Omental fat pad (tissue), 4 donors: ENCODE data around the gene SELENOV. TPM values are rescaled to one million over a fixed set of nuclear protein-coding genes. Genes with fewer than 3 reads are reported as not detected.
A peak's percentile ranks its signal among the peaks of the same experiment; 100 is the strongest.

Source experiments
- ATAC-seq: fragments of 150-250 bp; one replicate; pipeline ENCODE4 v1.9.1; 2016; ENCODE audit warnings: mild to moderate bottlenecking, moderate library complexity; ENCODE audit not compliant: low FRiP score
- DNase-seq: peaks from one replicate; pipeline ENCODE4 v3.0.0-alpha.2; 2019; ENCODE audit warnings: low spot score
- total RNA-seq, 4 donors: library from RNA; depleted of rRNA; stranded (reverse); fragments of >200 nt; gene quantifications; one replicate each; pipeline ENCODE4 v1.1.0, GENCODE V29; 2016
- TF ChIP-seq, protein P1 (sequence below), 3 donors: fragments of 450-650 bp; IDR thresholded peaks; one replicate each; pipeline ENCODE4 v1.5.1; 2016 to 2017; ENCODE audit warnings: antibody characterized with exemption in 3 of 3, mild to moderate bottlenecking in 3 of 3, moderate library complexity in 2 of 3

SELENOV gene
- total RNA-seq, 4 donors from 2014 or later: not detected

DNA sequence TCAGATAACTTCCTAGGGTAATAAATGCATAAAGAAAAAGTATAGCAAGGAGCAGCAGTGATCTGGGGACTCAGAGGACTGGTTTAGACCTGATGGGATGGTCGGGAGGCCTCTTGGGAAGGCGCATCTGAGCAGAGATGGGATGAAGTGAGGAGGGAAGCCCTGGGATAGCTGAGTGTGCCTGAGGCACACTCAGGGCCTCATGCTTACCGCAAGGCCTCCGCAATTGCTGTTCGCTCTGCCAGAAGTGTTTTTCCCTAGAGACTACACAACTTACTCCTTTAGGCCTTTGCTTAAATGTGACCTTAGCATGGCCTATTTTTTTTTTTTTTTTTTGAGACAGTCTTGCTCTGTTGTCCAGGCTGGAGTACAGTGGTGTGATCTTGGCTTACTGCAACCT lies 20.3 kb upstream of the SELENOV start:
- no peak for ATAC-seq
- DNase-seq: no peak
- TF ChIP-seq, protein P1, sequence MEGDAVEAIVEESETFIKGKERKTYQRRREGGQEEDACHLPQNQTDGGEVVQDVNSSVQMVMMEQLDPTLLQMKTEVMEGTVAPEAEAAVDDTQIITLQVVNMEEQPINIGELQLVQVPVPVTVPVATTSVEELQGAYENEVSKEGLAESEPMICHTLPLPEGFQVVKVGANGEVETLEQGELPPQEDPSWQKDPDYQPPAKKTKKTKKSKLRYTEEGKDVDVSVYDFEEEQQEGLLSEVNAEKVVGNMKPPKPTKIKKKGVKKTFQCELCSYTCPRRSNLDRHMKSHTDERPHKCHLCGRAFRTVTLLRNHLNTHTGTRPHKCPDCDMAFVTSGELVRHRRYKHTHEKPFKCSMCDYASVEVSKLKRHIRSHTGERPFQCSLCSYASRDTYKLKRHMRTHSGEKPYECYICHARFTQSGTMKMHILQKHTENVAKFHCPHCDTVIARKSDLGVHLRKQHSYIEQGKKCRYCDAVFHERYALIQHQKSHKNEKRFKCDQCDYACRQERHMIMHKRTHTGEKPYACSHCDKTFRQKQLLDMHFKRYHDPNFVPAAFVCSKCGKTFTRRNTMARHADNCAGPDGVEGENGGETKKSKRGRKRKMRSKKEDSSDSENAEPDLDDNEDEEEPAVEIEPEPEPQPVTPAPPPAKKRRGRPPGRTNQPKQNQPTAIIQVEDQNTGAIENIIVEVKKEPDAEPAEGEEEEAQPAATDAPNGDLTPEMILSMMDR (IDR thresholded peaks at IDR 0.05): no peak

DNA sequence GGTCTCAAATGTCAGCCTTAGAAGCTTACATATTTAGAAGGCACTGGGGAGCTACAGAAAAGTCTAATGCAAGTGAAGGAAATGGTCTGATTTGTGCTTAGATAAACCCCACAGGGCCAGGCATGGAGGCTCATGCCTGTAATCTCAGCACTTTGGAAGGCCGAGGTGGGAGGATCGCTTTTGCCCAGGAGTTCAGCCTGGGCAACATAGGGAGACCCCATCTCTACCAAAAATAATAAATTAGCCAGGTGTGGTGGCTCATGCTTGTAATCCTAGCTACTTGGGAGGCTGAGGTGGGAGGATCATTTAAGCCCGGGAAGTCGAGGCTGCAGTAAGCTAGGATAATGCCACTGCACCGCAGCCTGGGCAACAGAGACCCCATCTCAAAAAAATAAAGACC lies 18.9 kb upstream of the SELENOV start:
- no peak for DNase-seq
- ATAC-seq: no peak
- TF ChIP-seq, protein P1 (IDR thresholded peaks at IDR 0.05): no peak

DNA sequence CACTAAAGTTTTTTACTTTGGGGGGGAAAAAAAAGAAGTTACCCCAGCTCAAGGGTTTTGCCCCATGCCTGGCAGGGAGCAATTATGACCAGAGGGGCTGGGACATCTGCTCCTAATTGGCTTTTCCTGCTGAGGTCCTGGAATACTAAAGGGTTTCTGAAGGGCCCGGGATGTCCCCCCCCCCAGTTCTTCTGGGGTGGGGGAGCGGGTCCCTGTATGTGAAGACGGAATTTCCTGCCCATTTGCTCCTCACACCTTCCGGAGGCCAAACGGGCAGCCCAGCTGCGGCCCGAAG lies 17.3 kb upstream of the SELENOV start:
- no peak for DNase-seq
- TF ChIP-seq, protein P1 (IDR thresholded peaks at IDR 0.05): no peak
- no peak for ATAC-seq

DNA sequence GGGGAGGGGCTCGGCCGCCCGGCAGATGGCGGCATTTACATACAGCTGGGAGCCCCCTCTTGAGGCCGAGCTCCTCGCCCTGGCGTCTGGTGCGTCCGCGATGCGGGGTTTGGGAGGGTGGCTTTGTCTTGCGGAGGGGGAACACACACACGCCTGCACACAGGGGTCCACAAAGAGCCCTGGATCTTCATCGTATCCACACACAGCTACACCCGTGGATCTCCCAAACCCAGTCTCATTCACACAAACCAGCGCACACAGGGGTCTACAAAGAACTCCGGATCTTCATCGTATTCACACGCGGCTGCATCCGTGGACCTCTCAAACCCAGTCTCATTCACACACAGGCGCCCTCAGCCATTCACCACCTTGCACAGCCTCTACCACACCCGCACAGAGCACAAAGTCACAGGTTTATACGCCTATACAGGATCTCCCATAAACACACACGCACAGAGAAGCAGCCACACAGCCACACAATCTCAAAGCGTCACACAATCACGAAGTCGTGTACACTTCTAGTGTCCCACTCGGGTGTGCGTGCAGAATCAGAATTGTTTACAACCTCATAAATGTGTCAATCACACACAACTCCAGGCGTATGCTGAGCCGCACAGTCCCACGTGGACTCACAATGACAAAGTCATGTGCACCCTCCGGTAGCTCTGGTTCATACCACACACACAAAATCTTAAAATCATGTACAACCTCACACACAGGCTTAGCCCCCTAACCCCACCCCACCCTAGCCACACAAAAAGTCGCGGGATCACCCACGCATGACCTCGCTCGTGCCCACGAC lies 16.7 kb upstream of the SELENOV start:
- DNase-seq (no peak), ATAC-seq (peak; percentile 37)
- TF ChIP-seq, protein P1 (IDR thresholded peaks at IDR 0.05): no peak

DNA sequence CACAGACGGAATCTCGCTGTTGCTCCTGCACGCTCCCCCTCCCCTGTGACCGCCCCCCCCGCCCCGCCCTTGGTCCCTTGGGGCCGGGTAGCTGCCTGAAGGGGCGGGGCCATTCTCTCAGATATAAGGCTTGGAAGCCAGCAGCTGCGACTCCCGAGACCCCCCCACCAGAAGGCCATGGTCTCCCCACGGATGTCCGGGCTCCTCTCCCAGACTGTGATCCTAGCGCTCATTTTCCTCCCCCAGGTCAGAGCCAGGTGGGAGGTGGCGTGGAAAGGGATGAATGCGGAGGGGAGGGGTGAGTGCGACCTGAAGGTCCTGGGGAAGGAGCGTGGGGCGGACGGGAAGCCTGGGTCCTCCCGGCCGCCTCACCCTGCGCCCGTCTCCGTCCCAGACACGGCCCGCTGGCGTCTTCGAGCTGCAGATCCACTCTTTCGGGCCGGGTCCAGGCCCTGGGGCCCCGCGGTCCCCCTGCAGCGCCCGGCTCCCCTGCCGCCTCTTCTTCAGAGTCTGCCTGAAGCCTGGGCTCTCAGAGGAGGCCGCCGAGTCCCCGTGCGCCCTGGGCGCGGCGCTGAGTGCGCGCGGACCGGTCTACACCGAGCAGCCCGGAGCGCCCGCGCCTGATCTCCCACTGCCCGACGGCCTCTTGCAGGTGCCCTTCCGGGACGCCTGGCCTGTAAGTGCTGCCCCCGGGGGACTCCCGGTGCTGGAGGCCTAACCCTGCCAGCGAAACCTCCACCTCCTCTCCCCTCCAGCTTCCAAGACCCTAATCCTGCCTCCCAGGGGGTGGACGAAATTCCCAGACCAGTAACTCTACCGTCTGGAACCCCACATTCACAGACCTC lies 15.9 kb upstream of the SELENOV start, which contains the start of gene DLL3:
DLL3 (plus strand) TSS at position 150 of the 845 bp plus-strand sequence; CDS start at position 178, 28 bp downstream.
- TF ChIP-seq, protein P1 (IDR thresholded peaks at IDR 0.05): no peak
- ATAC-seq: no peak
- no peak for DNase-seq

DNA sequence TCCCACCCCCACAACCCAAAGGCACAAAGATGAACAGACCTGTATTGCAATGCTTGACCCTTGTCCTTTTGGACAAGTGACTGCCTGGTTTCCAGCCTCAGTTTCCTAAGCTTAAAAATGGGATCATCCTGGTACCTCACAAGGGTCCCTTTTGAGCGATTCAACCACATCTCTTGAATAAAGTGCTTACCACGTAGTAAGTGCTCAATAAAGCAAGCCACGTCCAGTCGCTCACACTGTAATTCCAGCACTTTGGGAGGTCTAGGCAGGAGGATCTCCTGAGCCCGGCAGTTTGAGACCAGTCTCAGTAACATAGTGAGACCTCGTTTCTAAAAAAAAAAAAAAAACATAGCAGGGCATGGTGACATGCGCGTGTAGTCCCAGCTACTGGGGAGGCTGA lies 15.0 kb upstream of the SELENOV start:
- ATAC-seq (no peak), DNase-seq (no peak)
- TF ChIP-seq, protein P1 (IDR thresholded peaks at IDR 0.05): no peak
